Ovary (tissue), 9 donors: ENCODE data around the gene NINL. TPM values are rescaled to one million over a fixed set of nuclear protein-coding genes. Genes with fewer than 3 reads are reported as not detected.

Source experiments
- DNase-seq, 5 donors: peaks; one replicate each; pipeline ENCODE4 v3.0.0-alpha.2; 2019 to 2020
- H3K27ac ChIP-seq, 2 donors: fragments of 200-600 bp; one replicate each; pipeline versions ENCODE4 v1.5.1 to v1.8.0; 2019 to 2022
- H3K27me3 ChIP-seq: fragments of 200-600 bp; one replicate; pipeline ENCODE4 v1.8.0; 2022
- H3K36me3 ChIP-seq: fragments of 200-600 bp; sonication (generic); one replicate; pipeline ENCODE4 v1.5.1; 2019
- H3K4me1 ChIP-seq: one replicate; pipeline ENCODE4 v1.8.1; 2013; ENCODE audit warnings: mild to moderate bottlenecking, moderate library complexity; ENCODE audit not compliant: insufficient read depth
- H3K4me3 ChIP-seq: fragments of 200-600 bp; sonication (generic); one replicate; pipeline ENCODE4 v1.5.1; 2017
- H3K9me3 ChIP-seq, 2 donors: fragments of 200-600 bp in 1 of 2; sonication (generic) in 1 of 2; one replicate each; pipeline versions ENCODE4 v1.5.1 to v1.8.1; 2013 to 2019; ENCODE audit warnings: mild to moderate bottlenecking in 1 of 2, moderate library complexity in 1 of 2
- CTCF ChIP-seq, 3 donors: fragments of 450-650 bp in 2 of 3; fragments of 200-600 bp in 1 of 3; IDR thresholded peaks; one replicate each; pipeline versions ENCODE4 v1.5.1 to v1.8.0; 2016 to 2022; ENCODE audit warnings: antibody characterized with exemption in 3 of 3, mild to moderate bottlenecking in 1 of 3
- EP300 ChIP-seq: sonication (generic); formaldehyde crosslinking; IDR thresholded peaks from one replicate; pipeline ENCODE4 v1.6.1; 2017; ENCODE audit warnings: antibody characterized with exemption
- POLR2A ChIP-seq: fragments of 450-650 bp; IDR thresholded peaks from one replicate; pipeline ENCODE4 v1.6.1; 2017; ENCODE audit warnings: antibody characterized with exemption, mild to moderate bottlenecking, moderate library complexity
- WGBS, 3 donors: extraction: QIAGEN DNeasy Blood & Tissue Kit in 1 of 3; methylation state at CpG; one replicate each; pipeline versions ENCODE4 v1.1.5 to v1.1.7; 2013 to 2017; 5-methylcytosine and 5-hydroxymethylcytosine counted together
- intact Hi-C, 4 donors: fragments of 100-400 bp; cut with DNase I; formaldehyde crosslinking; loops; one replicate each; pipeline versions ENCODE4 v1.11.0 to v1.15.1; 2022 to 2023
- polyA plus RNA-seq, 2 donors: library from polyadenylated mRNA; stranded (reverse); fragments of 200-250 nt in 1 of 2; fragments of 350-450 nt in 1 of 2; fragmentation: Illumina TruSeq in 1 of 2; extraction: RNeasy Lipid Tissue Mini Kit (QIAGEN cat#74804) in 1 of 2; gene quantifications; one replicate each; pipeline ENCODE4 v1.2.3, GENCODE V29; 2013 to 2014
- total RNA-seq, 7 donors: library from RNA; depleted of rRNA in 2 of 7; stranded (reverse); fragments of >200 nt in 2 of 7; fragmentation: NEBNext Ultra II Directional in 3 of 7; extraction: Animal tissue kit (Norgen Biotek cat#: 25700) in 3 of 7; gene quantifications; one replicate each; pipeline versions ENCODE4 v1.1.0 to v1.2.4, GENCODE V29; 2016 to 2023
- donor health status: DM: no; HTN: no; CAD: no; lungs with moderate emphysema.
- donor health status: DM: no; HTN: no; CAD: no.
- donor health status: Bipolar disorder and iron deficiency.
- donor health status: DM: yes; HTN: yes; CAD: no.
- donor health status: DM: no; HTN: no; CAD: no.
- donor health status: DM: yes; HTN: yes; CAD: no.

The NINL gene
- total and polyA plus RNA-seq, 9 donors = 10.1 to 33.3 (median 20.3) TPM

GRCh38 chr20:25514747-25515340 is 70.5 kb downstream of the NINL start:
- no peak overlapping the region for H3K4me3 ChIP-seq
- peaks cover 0 to 15% of the 10 kb centered on the region in 2 donors for H3K9me3 ChIP-seq
- no peaks in the 10 kb centered on the region for H3K36me3 ChIP-seq
- 94 to 99% (median 97%) methylated on average over 2 of the region's 2 CpGs for WGBS, 3 donors
- H3K27me3 ChIP-seq = no peaks in the 10 kb centered on the region
- TF ChIP-seq POLR2A = no peak
- no peak for TF ChIP-seq EP300
- TF ChIP-seq CTCF (IDR thresholded peaks at IDR 0.05) = no peak
- H3K4me1 ChIP-seq = no peaks in the 10 kb centered on the region
- no peak overlapping the region for H3K27ac ChIP-seq
- no peak for DNase-seq
- intact Hi-C loops = no loop called here

GRCh38 chr20:25514195-25514594 is 71.1 kb downstream of the NINL start:
- intact Hi-C loops = no loop called here
- H3K9me3 ChIP-seq = peaks cover 0 to 15% of the 10 kb centered on the region in 2 donors
- DNase-seq = no peak
- no peaks in the 10 kb centered on the region for H3K36me3 ChIP-seq
- H3K4me3 ChIP-seq = no peak overlapping the region
- no peak for TF ChIP-seq CTCF (IDR thresholded peaks at IDR 0.05)
- no peak for TF ChIP-seq POLR2A
- TF ChIP-seq EP300 = no peak
- 94 to 99% (median 96%) methylated on average over 2 of the region's 2 CpGs for WGBS, 3 donors
- H3K4me1 ChIP-seq = no peaks in the 10 kb centered on the region
- H3K27ac ChIP-seq = no peak overlapping the region
- H3K27me3 ChIP-seq = no peaks in the 10 kb centered on the region

- no peak for DNase-seq
- Histone ChIP-seq H3K36me3 (no peaks in the 10 kb centered on the region), H3K4me3 (no peak overlapping the region), H3K27me3 (no peaks in the 10 kb centered on the region), H3K27ac (no peak overlapping the region), H3K9me3 (peaks cover 0 to 15% of the 10 kb centered on the region in 2 donors), H3K4me1 (peaks cover 6% of the 10 kb centered on the region)
- intact Hi-C loops = no loop called here
- no peak for TF ChIP-seq POLR2A
- no peak for TF ChIP-seq CTCF (IDR thresholded peaks at IDR 0.05)
- 93 to 96% (median 96%) methylated on average over 12 of the region's 12 CpGs for WGBS, 3 donors
Measured at GRCh38 chr20:25512709-25513108, 72.6 kb downstream of the NINL start.

- H3K27ac ChIP-seq = no peak overlapping the region
- 90 to 96% (median 96%) methylated on average over 10 of the region's 10 CpGs for WGBS, 3 donors
- no peak overlapping the region for H3K4me3 ChIP-seq
- peaks cover 6% of the 10 kb centered on the region for H3K4me1 ChIP-seq
- TF ChIP-seq EP300 (no peak), POLR2A (no peak), CTCF (IDR thresholded peaks at IDR 0.05) (no peak)
- H3K27me3 ChIP-seq = no peaks in the 10 kb centered on the region
- DNase-seq = no peak
- intact Hi-C loops = no loop called here
- no peaks in the 10 kb centered on the region for H3K36me3 ChIP-seq
- H3K9me3 ChIP-seq = peaks cover 0 to 15% of the 10 kb centered on the region in 2 donors
Measured at GRCh38 chr20:25511183-25511582, 74.1 kb downstream of the NINL start.
